Measurements from ENCODE around the gene FAM107B.

DNA sequence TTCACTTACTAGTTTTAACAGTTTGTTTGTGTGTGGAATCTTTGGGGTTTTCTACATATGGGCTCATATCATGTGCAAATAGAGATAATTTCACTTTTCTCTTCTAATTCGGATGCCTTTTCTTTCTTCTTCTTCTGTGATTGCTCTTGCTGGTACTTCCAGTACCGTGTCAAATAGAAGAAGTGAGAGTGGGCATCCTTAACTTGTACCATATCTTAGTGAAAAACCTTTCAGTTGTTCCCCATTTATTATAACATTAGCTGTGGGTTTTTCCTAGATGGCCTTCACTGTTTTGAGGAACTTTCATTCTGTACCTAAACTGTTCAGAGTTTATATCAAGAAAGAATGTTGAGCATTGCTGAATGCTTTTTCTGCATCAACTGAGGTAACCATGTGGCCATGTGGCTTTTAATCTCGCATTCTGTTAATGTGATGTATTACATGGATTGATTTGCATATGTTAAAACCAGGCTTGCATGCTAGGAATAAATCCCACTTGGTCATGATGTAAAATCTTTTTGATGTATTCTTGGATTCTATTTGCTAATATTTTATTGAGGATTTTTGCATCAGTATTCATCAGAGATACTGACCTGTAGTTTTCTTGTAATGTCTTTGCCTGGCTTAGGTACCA is 78.7 kb downstream of the FAM107B start:
- TF ChIP-seq, protein P1, sequence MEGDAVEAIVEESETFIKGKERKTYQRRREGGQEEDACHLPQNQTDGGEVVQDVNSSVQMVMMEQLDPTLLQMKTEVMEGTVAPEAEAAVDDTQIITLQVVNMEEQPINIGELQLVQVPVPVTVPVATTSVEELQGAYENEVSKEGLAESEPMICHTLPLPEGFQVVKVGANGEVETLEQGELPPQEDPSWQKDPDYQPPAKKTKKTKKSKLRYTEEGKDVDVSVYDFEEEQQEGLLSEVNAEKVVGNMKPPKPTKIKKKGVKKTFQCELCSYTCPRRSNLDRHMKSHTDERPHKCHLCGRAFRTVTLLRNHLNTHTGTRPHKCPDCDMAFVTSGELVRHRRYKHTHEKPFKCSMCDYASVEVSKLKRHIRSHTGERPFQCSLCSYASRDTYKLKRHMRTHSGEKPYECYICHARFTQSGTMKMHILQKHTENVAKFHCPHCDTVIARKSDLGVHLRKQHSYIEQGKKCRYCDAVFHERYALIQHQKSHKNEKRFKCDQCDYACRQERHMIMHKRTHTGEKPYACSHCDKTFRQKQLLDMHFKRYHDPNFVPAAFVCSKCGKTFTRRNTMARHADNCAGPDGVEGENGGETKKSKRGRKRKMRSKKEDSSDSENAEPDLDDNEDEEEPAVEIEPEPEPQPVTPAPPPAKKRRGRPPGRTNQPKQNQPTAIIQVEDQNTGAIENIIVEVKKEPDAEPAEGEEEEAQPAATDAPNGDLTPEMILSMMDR (IDR thresholded peaks at IDR 0.05 in 2 of 3, conservative IDR thresholded peaks at IDR 0.05 in 1 of 3; ENCODE audit: borderline replicate concordance in 1 of 3, insufficient read depth in 1 of 3, low read depth in 2 of 3, low read length in 2 of 3), result no peak
- TF ChIP-seq EZH2 (IDR thresholded peaks at IDR 0.05) (no peak), CEBPB (IDR thresholded peaks at IDR 0.05; ENCODE audit: low read depth) (no peak), POLR2A (IDR thresholded peaks at IDR 0.05; ENCODE audit: borderline replicate concordance, extremely low read depth, insufficient read depth, insufficient read length) (no peak), RAD21 (IDR thresholded peaks at IDR 0.05; ENCODE audit: low read depth) (no peak)
